Measurements from ENCODE around the gene PRRT3. TPM values are rescaled to one million over a fixed set of nuclear protein-coding genes. Genes with fewer than 3 reads are reported as not detected.
"Not testable (repeated sequence)": the region's sequence is repeated elsewhere in the genome, so short reads cannot be mapped to it uniquely, and the experiment has no call there.

The PRRT3 gene
- total RNA-seq, 1 experiment from 2014 or later: 0.45 TPM

DNA sequence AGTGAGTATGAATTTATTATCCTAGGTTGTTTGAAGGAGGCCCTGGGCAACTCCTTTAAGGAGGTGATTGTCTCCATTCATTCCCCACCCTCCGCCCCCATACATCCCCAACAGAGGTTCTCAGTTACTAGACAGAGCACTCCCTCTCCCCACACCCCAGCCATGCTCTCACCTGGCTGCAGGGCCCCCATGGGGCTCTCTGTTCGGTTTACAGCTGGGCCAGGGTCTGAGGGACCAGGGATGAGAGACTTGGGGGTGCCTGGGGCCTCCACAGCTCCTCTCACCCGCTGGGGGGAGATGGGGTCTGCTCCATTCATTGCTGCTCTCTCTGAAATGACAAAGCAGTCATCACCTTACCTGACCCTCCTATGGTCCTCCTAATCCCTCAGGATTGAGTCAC is 3.6 kb downstream of the PRRT3 start:
- no peak for DNase-seq (ENCODE audit: extremely low read depth, low read depth)

DNA sequence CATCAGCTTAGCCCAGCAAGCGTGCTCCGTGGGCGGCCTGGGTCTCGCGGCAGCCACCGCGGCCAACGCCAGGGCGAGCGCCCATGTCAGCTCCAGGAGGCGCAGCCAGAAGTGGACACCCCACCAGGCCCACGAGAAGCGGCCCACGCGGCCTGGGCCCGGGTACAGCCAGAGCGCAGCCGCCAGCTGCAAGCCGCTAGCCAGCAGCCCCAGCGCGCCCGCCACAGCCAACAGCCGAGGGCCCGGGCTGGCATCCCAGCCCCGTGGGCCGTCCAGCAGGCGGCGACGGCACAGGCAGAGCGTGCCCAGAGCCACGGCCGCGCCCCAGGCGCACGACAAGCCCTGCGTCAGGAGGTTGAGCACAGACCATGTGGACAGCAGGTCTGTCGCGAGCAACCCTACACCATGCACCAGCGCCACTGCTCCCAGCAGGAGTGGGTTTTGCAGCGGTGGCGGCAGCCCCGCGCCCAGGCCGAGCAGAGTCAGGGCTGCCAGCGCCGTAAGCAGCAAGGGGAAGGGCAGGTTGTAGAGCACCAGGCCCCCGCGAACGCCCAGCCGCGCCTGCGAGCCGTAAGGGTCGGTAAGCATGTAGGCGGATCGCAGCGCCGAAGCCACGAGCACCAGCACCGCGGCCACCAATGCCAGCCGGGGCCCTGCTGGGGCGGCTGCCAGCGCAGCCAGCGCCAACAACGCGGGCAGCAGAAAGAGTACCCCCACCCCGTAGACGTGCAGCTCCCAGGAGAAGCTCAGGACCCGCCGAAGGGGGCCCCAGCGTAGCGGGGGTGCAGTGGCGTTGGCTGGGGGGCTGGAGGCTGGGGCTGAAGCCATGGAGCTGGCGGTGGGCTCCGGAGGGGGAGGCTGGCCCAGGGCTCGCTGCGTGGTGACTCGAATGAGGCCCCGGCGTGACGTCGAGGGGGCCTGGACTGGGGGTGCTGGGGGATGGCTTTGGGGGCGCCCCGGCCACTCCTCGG is 4.9 kb downstream of the PRRT3 start:
- DNase-seq (ENCODE audit: extremely low read depth, low read depth): peak; percentile 68

DNA sequence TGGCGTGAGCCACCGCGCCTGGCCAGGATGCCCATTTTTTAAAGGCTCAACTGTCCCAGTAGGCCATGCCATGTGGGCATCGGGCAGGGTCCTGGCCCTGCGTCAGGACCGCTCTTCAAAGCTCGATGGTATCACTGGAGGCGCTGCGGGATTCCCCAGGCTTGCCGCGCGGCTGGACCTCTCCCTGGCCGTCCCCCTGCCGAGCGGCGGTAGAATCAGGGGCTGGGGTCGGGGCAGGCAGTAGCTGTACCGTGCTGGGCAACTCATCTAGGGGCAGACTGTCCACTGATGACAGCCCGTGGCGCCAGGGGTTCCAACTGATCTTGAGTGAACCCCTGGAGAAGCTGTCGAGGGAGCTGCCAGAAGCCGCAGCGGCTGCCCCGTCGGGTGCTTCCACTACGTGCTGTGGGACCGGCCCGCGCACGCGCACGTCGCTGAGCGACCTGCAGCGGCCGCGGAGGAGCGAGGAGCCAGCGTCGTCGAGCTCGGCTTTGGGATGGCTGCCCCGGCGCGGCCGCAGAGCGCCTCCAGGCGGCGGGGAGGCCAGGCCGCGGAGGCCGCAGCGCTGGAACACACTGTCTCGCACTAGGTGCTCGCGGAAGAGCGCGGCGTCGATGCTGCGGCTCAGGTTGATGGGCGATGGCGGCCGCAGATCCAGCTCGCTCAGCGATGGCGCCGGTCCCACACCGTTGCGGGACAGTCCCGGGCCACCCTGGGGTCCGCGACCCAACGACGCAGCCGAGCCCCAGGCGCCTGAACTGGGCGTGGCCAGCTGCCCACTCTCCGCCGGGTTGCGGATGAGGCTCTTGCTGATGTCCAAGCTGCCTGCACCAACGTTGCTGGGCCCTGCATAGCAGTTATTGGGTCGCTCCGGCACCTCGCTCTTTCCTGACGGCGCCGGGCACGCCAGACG is 5.8 kb downstream of the PRRT3 start:
- peak; percentile 83 for DNase-seq (ENCODE audit: extremely low read depth, low read depth)

- no peak for DNase-seq (ENCODE audit: extremely low read depth, low read depth)
Measured at GRCh38 chr3:9945358-9945757, 6.8 kb downstream of the PRRT3 start.

- no peak for DNase-seq (ENCODE audit: extremely low read depth, low read depth)
Measured at GRCh38 chr3:9944271-9944670, 7.9 kb downstream of the PRRT3 start.

- DNase-seq (ENCODE audit: extremely low read depth, low read depth): no peak
Measured at GRCh38 chr3:9942934-9943690, 9.1 kb downstream of the PRRT3 start.

DNA sequence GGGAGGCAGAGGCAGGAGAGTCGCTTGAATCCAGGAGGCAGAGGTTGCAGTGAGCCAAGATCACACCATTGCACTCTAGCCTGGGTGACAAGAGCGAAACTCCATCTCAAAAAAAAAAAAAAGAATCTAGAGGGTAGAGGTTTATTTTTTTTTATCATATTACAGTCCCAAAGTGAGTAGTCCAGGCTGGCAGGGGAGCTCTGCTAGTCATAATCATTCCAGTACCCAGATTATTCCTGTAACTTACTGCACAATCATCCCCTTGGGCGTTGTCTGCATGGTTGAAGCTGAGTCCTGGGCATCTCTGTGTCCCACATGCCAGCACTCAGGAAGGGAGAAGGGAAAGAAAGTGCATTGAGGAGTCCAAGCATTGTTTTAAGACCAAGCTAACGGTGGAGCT is 10.0 kb downstream of the PRRT3 start:
- DNase-seq (ENCODE audit: extremely low read depth, low read depth): no peak

- no peak for DNase-seq (ENCODE audit: extremely low read depth, low read depth)
Measured at GRCh38 chr3:9940746-9941145, 11.5 kb downstream of the PRRT3 start.

GRCh38 chr3:9939906-9940305 is 12.3 kb downstream of the PRRT3 start:
- not testable (repeated sequence) for DNase-seq (ENCODE audit: extremely low read depth, low read depth)

GRCh38 chr3:9938966-9939365 is 13.2 kb downstream of the PRRT3 start:
- DNase-seq (ENCODE audit: extremely low read depth, low read depth): no peak

GRCh38 chr3:9937486-9938238 is 14.5 kb downstream of the PRRT3 start:
- DNase-seq (ENCODE audit: extremely low read depth, low read depth): no peak

DNA sequence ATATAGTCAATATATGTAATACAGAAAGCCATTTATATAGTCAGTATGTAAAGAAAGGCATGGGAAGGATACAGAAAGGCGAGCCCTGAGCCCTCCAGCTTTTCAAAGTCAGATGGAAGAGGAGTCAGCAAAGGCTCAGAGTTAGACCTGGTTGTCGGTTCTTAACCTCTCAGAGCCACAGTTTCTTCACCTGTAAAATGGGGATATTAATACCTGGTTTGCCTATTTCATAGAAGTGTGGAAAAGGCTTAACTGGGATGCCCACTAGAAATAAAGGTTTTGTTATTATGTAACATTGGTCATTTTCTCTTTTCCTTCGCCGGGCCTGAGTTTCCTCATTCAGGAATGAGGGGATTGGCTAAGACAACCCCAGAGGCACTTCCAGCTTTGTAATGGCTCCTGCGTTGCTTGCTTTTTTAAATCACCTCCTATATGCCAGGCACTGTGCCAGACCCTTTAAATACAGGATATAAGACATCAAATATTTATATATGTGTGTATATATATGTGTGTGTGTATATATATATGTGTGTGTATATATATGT is 16.2 kb downstream of the PRRT3 start:
- DNase-seq (ENCODE audit: extremely low read depth, low read depth): no peak

GRCh38 chr3:9934993-9935392 is 17.2 kb downstream of the PRRT3 start:
- DNase-seq (ENCODE audit: extremely low read depth, low read depth): no peak

GRCh38 chr3:9934235-9934621 is 18.0 kb downstream of the PRRT3 start:
- no peak for DNase-seq (ENCODE audit: extremely low read depth, low read depth)

- peak; percentile 82 for DNase-seq (ENCODE audit: extremely low read depth, low read depth)
Measured at GRCh38 chr3:9933561-9934234, 18.5 kb downstream of the PRRT3 start, which contains the start of gene CRELD1. CRELD1 (plus strand) TSS chr3:9933834; CDS start chr3:9934439, 605 bp downstream.

GRCh38 chr3:9932843-9933560 is 19.2 kb downstream of the PRRT3 start:
- no peak for DNase-seq (ENCODE audit: extremely low read depth, low read depth)

DNA sequence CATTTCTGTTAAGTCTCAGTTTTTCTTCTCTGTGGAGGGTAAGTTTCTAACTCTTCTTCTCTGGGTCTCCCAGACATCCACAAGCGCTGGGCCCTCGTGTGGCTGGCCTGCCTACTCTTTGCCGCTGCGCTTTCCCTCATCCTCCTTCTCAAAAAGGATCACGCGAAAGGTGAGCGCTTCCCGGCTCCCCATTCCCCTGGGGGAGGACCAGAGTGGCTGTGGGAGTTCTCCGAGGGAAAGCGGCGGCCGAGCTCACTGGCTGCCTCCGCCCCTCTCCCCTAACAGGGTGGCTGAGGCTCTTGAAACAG is 19.7 kb downstream of the PRRT3 start:
- no peak for DNase-seq (ENCODE audit: extremely low read depth, low read depth)

DNA sequence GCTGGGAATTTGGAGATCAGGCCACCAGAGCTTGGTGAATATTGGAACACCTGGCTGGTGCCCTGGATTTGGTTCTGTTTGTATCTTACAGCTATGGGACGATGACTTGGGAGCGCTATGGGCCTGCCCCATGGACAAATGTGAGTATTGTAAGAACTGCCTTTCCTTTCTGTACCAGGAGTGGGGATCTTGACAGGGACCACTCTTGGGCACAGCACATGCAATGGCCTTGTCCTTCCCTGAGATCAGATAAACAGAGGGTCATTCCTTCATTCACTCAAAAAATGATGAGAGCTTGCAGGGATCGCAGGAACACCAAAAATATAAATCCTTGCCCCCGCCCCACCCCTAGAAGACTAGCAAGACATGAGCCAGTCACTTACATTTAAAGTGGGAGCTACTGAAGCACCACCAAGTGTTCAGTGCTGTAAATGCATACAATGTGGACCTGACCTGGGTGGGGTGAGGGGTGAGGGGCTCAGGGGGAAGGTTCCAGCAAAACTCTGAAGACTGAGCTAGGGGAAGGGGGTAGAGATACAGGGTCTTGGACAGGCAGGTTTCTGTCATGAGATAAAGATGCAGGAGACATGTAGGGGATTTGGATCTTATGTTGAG is 21.3 kb downstream of the PRRT3 start:
- DNase-seq (ENCODE audit: extremely low read depth, low read depth): no peak

Data from NCI-H460 (cell line).